ENCODE measurements around the gene DOLK.

GRCh38 chr9:128910906-128911305 lies 36.5 kb downstream of the DOLK start:
- TF ChIP-seq CTCF (IDR thresholded peaks at IDR 0.05) = no peak
- TF ChIP-seq EZH2 (IDR thresholded peaks at IDR 0.05; ENCODE audit: borderline replicate concordance, insufficient read depth, low read depth, low read length, poor library complexity, severe bottlenecking) = no peak
